ENCODE measurements around the gene CALHM2.

DNA sequence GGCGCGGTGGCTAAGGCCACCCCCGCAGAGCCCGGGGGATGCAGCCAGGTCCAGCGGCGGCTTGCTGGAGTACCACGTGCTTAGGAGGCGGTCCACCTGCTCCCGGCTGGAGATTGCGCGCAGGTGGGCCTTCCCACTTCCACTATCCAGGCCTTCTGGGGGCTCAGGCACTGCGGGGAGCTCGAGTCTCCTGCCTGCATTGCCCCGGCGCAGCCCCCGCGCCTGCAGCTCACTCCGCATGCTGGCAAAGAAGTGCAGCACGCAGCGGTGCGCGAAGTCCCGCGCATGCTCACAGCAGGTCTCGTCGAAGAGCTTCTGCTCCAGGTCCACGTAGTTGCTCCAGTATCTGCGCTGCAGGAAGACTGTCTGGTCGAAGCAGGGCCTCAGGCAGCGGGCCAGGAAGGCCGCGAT is 21.1 kb upstream of the CALHM2 start:
- TF ChIP-seq, protein P1, sequence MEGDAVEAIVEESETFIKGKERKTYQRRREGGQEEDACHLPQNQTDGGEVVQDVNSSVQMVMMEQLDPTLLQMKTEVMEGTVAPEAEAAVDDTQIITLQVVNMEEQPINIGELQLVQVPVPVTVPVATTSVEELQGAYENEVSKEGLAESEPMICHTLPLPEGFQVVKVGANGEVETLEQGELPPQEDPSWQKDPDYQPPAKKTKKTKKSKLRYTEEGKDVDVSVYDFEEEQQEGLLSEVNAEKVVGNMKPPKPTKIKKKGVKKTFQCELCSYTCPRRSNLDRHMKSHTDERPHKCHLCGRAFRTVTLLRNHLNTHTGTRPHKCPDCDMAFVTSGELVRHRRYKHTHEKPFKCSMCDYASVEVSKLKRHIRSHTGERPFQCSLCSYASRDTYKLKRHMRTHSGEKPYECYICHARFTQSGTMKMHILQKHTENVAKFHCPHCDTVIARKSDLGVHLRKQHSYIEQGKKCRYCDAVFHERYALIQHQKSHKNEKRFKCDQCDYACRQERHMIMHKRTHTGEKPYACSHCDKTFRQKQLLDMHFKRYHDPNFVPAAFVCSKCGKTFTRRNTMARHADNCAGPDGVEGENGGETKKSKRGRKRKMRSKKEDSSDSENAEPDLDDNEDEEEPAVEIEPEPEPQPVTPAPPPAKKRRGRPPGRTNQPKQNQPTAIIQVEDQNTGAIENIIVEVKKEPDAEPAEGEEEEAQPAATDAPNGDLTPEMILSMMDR (IDR thresholded peaks at IDR 0.05): no peak
- no peak for TF ChIP-seq POLR2A (IDR thresholded peaks at IDR 0.05)

Data from breast epithelium (tissue), 3 donors.